ENCODE measurements around the gene PADI3. TPM values are rescaled to one million over a fixed set of nuclear protein-coding genes. Genes with fewer than 3 reads are reported as not detected.

The PADI3 gene, protein sequence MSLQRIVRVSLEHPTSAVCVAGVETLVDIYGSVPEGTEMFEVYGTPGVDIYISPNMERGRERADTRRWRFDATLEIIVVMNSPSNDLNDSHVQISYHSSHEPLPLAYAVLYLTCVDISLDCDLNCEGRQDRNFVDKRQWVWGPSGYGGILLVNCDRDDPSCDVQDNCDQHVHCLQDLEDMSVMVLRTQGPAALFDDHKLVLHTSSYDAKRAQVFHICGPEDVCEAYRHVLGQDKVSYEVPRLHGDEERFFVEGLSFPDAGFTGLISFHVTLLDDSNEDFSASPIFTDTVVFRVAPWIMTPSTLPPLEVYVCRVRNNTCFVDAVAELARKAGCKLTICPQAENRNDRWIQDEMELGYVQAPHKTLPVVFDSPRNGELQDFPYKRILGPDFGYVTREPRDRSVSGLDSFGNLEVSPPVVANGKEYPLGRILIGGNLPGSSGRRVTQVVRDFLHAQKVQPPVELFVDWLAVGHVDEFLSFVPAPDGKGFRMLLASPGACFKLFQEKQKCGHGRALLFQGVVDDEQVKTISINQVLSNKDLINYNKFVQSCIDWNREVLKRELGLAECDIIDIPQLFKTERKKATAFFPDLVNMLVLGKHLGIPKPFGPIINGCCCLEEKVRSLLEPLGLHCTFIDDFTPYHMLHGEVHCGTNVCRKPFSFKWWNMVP
- total RNA-seq (2022; extraction: Qiagen RNA extraction): 1.1 to 1.7 TPM (median 1.5 TPM) in 5 replicates

DNA sequence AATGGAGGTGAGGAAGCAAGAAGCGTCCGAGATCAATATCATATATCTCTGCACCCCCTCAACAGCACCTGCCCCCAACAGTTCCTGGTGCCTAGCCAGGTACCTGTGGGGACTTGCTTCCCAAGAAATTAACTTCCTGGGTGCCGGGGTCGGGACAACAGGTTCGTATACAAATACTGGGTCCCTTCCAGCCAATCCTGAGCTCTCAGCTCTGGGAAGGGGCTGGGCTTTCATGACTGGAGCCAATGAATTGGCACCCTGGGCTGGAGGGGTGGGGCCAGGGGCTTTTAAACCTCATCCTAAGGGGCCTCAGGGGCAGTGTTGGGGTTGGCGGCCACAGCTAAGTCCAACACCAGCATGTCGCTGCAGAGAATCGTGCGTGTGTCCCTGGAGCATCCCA lies at the start of gene PADI3:
Gene PADI3 (plus strand): TSS at position 318 of the 400 bp plus-strand sequence. CDS start 40 bp downstream, at position 358.

DNA sequence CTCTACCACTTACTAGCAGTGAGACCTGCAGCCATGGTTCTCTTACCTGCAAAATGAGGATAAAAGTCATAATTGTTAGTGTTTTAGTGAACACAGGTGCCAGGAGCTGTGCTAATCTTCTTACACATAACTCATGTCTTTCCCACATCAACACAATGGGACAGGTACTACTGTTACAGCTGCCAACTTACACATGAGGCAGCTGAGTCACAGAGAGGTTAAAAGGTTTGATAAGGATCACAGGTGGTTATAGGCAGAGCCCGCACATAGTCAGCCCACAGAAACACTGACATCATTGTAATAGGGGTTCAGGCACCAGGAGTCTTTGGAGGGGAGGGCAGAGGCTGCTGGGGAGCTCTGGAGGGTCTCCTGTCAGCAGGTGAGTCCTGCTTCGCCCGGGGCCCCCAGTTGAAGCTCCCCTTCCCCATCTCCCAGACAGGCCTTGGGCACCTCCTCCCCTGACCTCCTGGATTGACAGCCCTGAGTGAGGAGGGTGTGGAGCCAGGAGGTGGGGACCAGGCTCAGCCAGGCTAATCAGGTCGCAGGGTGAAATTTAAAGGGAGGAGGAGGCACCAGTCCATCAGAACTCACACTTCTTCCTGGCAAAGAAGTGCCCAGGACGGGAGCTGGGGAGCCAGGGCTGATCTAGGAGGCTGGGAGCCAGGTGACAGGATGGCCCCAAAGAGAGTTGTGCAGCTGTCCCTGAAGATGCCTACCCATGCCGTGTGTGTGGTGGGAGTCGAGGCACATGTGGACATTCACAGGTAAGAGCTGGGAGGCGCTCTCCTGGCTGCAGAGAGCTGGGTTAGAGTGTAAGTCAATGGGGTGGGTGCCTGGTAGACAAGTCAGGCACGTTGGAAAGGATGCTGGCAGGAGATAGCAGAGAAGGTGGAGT lies 44.1 kb upstream of the PADI3 start, which contains the start of gene PADI1:
Gene PADI1 (plus strand): TSS at position 583 of the 895 bp plus-strand sequence. CDS start 90 bp downstream, at position 673.

DNA sequence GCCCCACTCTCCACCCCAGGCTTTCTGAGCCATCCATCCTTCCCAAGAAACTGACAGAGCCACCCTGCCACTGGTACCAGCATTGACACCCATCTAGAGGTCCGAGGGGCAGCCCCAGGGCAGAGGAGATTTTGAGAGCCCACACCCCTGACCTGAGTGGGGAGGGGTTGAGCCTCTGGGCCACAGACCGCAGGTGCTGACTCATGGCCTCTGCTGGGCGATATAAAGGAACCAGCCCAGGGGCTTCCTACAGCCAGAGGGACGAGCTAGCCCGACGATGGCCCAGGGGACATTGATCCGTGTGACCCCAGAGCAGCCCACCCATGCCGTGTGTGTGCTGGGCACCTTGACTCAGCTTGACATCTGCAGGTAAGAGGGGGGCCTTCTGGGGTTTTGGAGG lies 59.0 kb downstream of the PADI3 start, which contains the start of gene PADI4:
Gene PADI4 (plus strand): TSS at position 252 of the 400 bp plus-strand sequence. CDS start 26 bp downstream, at position 278.

Other genes with a start within 250 kb of the PADI3 start
- 20.9 to 30.3 TPM (median 26.8 TPM) in 5 replicates for gene ATP13A2, start 237.2 kb upstream of the PADI3 start, total RNA-seq (2022; extraction: Qiagen RNA extraction)
- 102 to 112 TPM (median 108 TPM) in 5 replicates for gene SDHB, start 195.1 kb upstream of the PADI3 start, total RNA-seq (2022; extraction: Qiagen RNA extraction)
- 0.98 to 1.5 TPM (median 1.3 TPM) in 5 replicates for gene PADI2, start 129.6 kb upstream of the PADI3 start, total RNA-seq (2022; extraction: Qiagen RNA extraction)
- gene PADI1, start 44.0 kb upstream of the PADI3 start, total RNA-seq (2022; extraction: Qiagen RNA extraction): 1.4 to 2.1 TPM (median 1.9 TPM) in 5 replicates
- gene PADI4, start 59.1 kb downstream of the PADI3 start, total RNA-seq (2022; extraction: Qiagen RNA extraction): not detected in 5 replicates
- gene PADI6, start 123.1 kb downstream of the PADI3 start, total RNA-seq (2022; extraction: Qiagen RNA extraction): not detected in 5 replicates
- 60.0 to 66.0 TPM (median 62.5 TPM) in 5 replicates for gene RCC2, start 190.6 kb downstream of the PADI3 start, total RNA-seq (2022; extraction: Qiagen RNA extraction)

All from A549 treated with CORT108297 at 1 μM for 4 hours (cell line).